Fibroblast of villous mesenchyme (primary cell): ENCODE results near the gene ARIH2. TPM values are rescaled to one million over a fixed set of nuclear protein-coding genes. Genes with fewer than 3 reads are reported as not detected.

Source experiments
- DNase-seq: peaks from one replicate; pipeline ENCODE4 v3.0.0-alpha.2; 2010; ENCODE audit warnings: low read depth
- H3K4me3 ChIP-seq: 2 replicates; pipeline ENCODE4 v1.5.1; 2011; ENCODE audit warnings: low read depth, mild to moderate bottlenecking, low read length
- total RNA-seq: library from RNA; depleted of rRNA; stranded (reverse); fragments of >200 nt; gene quantifications from 2 replicates; pipeline ENCODE4 v1.2.3, GENCODE V29; 2012
- TF ChIP-seq, protein P1 (sequence below): IDR thresholded peaks from 2 replicates; pipeline ENCODE4 v1.5.1; 2012; ENCODE audit warnings: low read depth, mild to moderate bottlenecking, low read length; ENCODE audit not compliant: insufficient read depth

The ARIH2 gene
- total RNA-seq, 1 donor = 87.2 TPM

DNA sequence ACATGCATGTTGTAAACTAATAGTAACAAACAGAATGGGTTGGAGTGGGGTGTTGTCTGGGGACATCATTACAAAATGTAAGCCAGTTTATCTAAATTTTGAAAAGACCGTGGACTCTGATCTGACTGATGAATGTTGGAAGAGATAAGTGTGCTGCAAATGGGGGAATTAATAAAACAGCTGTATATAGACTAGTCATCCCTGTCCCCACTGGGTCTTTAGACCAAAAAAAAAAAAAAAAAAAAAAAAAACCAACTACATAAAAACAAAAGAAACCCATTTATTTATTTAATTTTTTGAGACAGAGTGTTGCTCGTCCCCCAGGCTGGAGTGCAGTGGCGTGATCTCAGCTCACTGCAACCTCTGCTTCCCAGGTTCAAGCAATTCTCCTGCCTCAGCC, 20.0 kb downstream of the ARIH2 start:
- TF ChIP-seq, protein P1, sequence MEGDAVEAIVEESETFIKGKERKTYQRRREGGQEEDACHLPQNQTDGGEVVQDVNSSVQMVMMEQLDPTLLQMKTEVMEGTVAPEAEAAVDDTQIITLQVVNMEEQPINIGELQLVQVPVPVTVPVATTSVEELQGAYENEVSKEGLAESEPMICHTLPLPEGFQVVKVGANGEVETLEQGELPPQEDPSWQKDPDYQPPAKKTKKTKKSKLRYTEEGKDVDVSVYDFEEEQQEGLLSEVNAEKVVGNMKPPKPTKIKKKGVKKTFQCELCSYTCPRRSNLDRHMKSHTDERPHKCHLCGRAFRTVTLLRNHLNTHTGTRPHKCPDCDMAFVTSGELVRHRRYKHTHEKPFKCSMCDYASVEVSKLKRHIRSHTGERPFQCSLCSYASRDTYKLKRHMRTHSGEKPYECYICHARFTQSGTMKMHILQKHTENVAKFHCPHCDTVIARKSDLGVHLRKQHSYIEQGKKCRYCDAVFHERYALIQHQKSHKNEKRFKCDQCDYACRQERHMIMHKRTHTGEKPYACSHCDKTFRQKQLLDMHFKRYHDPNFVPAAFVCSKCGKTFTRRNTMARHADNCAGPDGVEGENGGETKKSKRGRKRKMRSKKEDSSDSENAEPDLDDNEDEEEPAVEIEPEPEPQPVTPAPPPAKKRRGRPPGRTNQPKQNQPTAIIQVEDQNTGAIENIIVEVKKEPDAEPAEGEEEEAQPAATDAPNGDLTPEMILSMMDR = no peak
- H3K4me3 ChIP-seq = no peak overlapping the region
- DNase-seq = no peak

GRCh38 chr3:48945432-48945831, 26.8 kb downstream of the ARIH2 start:
- TF ChIP-seq, protein P1 = no peak
- H3K4me3 ChIP-seq = no peak overlapping the region
- DNase-seq = no peak

GRCh38 chr3:48945891-48946549, 27.4 kb downstream of the ARIH2 start:
- DNase-seq = no peak
- TF ChIP-seq, protein P1 = no peak
- H3K4me3 ChIP-seq = no peak overlapping the region

DNA sequence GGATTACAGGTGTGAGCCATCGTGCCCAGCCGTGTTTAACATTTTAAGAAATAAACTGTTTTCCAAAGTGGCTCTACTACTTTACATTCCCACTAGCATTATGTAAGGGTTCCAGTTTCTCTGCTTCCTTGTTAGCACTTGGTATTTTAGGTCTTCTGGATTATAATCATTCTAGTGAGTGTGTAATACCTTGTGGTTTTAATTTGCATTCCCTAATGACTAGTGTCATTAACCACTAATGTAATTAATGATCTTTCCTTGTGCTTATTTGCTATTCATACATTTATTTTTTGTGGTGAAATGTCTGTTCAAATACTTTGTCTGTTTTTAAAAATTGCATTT, 30.7 kb downstream of the ARIH2 start:
- no peak for DNase-seq
- H3K4me3 ChIP-seq = peak overlapping the region; percentile 5
- TF ChIP-seq, protein P1 = no peak

GRCh38 chr3:48950051-48950450, 31.4 kb downstream of the ARIH2 start:
- TF ChIP-seq, protein P1 = no peak
- DNase-seq = no peak
- no peak overlapping the region for H3K4me3 ChIP-seq

GRCh38 chr3:48951764-48952163, 33.1 kb downstream of the ARIH2 start:
- no peak for DNase-seq
- H3K4me3 ChIP-seq = no peak overlapping the region
- TF ChIP-seq, protein P1 = no peak
